NCI-H526 treated with DMSO at 0.1 percent for 48 hours (cell line): Measurements from ENCODE around the gene HES4.

ENCODE experiments used
- DNase-seq: peaks from one replicate; lab custom pipeline; 2025; lab: John Stamatoyannopoulos, UW

Gene HES4

GRCh38 chr1:999725-1000356 lies at the start of gene HES4:
Gene HES4 (minus strand): TSS chr1:1000097. CDS start chr1:999973, 124 bp downstream.
- peak; percentile 78 for DNase-seq

GRCh38 chr1:1048765-1049164 lies 48.9 kb upstream of the HES4 start:
- DNase-seq: no peak

GRCh38 chr1:1047963-1048362 lies 48.1 kb upstream of the HES4 start:
- no peak for DNase-seq

GRCh38 chr1:1047407-1047806 lies 47.5 kb upstream of the HES4 start:
- no peak for DNase-seq

- DNase-seq: no peak
Measured at GRCh38 chr1:1046767-1047166, 46.9 kb upstream of the HES4 start.

GRCh38 chr1:1046243-1046642 lies 46.3 kb upstream of the HES4 start:
- no peak for DNase-seq

- DNase-seq: no peak
Measured at GRCh38 chr1:1045129-1045528, 45.2 kb upstream of the HES4 start.

GRCh38 chr1:1044455-1045078 lies 44.7 kb upstream of the HES4 start:
- no peak for DNase-seq

- DNase-seq: no peak
Measured at GRCh38 chr1:1043921-1044320, 44.0 kb upstream of the HES4 start.

- DNase-seq: no peak
Measured at GRCh38 chr1:1043411-1043810, 43.5 kb upstream of the HES4 start.

- no peak for DNase-seq
Measured at GRCh38 chr1:1042835-1043234, 42.9 kb upstream of the HES4 start.

- DNase-seq: no peak
Measured at GRCh38 chr1:1041873-1042272, 42.0 kb upstream of the HES4 start.

- no peak for DNase-seq
Measured at GRCh38 chr1:1041092-1041523, 41.2 kb upstream of the HES4 start.

- DNase-seq: peak; percentile 16
Measured at GRCh38 chr1:1040004-1040991, 40.4 kb upstream of the HES4 start.

GRCh38 chr1:1039145-1039910 lies 39.4 kb upstream of the HES4 start:
- no peak for DNase-seq

GRCh38 chr1:1038694-1039093 lies 38.8 kb upstream of the HES4 start:
- DNase-seq: no peak

GRCh38 chr1:1037366-1038327 lies 37.8 kb upstream of the HES4 start:
- DNase-seq: no peak

- DNase-seq: no peak
Measured at GRCh38 chr1:1035291-1035943, 35.5 kb upstream of the HES4 start.

- no peak for DNase-seq
Measured at GRCh38 chr1:1034439-1034781, 34.5 kb upstream of the HES4 start.

GRCh38 chr1:1033731-1034438 lies 34.0 kb upstream of the HES4 start:
- DNase-seq: no peak
